Liver (tissue), 9 donors: ENCODE measurements around the gene NDUFAF8. TPM values are rescaled to one million over a fixed set of nuclear protein-coding genes. Genes with fewer than 3 reads are reported as not detected.

Experiments
- DNase-seq: peaks from one replicate; pipeline ENCODE4 v3.0.0-alpha.2; 2017; ENCODE audit warnings: low spot score
- H3K27ac ChIP-seq, 2 donors: one replicate each; pipeline ENCODE4 v1.7.0; 2013; ENCODE audit warnings: inconsistent platforms in 2 of 2, low read length in 2 of 2, control low read depth in 1 of 2, low read depth in 1 of 2, mild to moderate bottlenecking in 1 of 2
- H3K27me3 ChIP-seq, 4 donors: one replicate each; pipeline versions ENCODE4 v1.6.1 to v1.7.0; 2013; ENCODE audit warnings: low read length in 3 of 4, inconsistent platforms in 1 of 4, mild to moderate bottlenecking in 1 of 4, moderate library complexity in 1 of 4; ENCODE audit not compliant: control insufficient read depth in 4 of 4, insufficient read depth in 4 of 4
- H3K36me3 ChIP-seq, 4 donors: one replicate each; pipeline versions ENCODE4 v1.6.1 to v1.7.0; 2013; ENCODE audit warnings: low read length in 3 of 4, mild to moderate bottlenecking in 3 of 4, low read depth in 1 of 4, moderate library complexity in 1 of 4; ENCODE audit not compliant: control insufficient read depth in 4 of 4, insufficient read depth in 3 of 4
- H3K4me1 ChIP-seq, 4 donors: one replicate each; pipeline versions ENCODE4 v1.6.1 to v1.7.0; 2013; ENCODE audit warnings: low read length in 3 of 4, mild to moderate bottlenecking in 3 of 4, moderate library complexity in 1 of 4; ENCODE audit not compliant: control insufficient read depth in 4 of 4, insufficient read depth in 4 of 4
- H3K4me3 ChIP-seq, 3 donors: one replicate each; pipeline versions ENCODE4 v1.6.1 to v1.7.0; 2013; ENCODE audit warnings: low read length in 3 of 3, control low read depth in 1 of 3, low read depth in 1 of 3, mild to moderate bottlenecking in 1 of 3
- H3K9ac ChIP-seq, 2 donors: one replicate each; pipeline ENCODE4 v1.7.0; 2013; ENCODE audit warnings: low read length in 2 of 2, mild to moderate bottlenecking in 2 of 2, moderate library complexity in 2 of 2, control low read depth in 1 of 2, low read depth in 1 of 2
- H3K9me3 ChIP-seq, 4 donors: one replicate each; pipeline versions ENCODE4 v1.6.1 to v1.7.0; 2013; ENCODE audit warnings: low read length in 3 of 4; ENCODE audit not compliant: control insufficient read depth in 4 of 4
- ATF3 ChIP-seq: IDR thresholded peaks from 2 replicates; pipeline ENCODE4 v1.6.1; 2016; ENCODE audit warnings: antibody characterized with exemption
- CTCF ChIP-seq: fragments of 150-350 bp; IDR thresholded peaks from 2 replicates; pipeline ENCODE4 v1.5.1; 2017; ENCODE audit warnings: improper control_type of control experiment, low read depth, low read length; ENCODE audit not compliant: missing input control
- EGR1 ChIP-seq, 2 donors: IDR thresholded peaks; 2 replicates each; pipeline ENCODE4 v1.6.1; 2016 to 2018; ENCODE audit warnings: antibody characterized with exemption in 2 of 2, low read depth in 2 of 2
- FOXA1 ChIP-seq: IDR thresholded peaks from 2 replicates; pipeline ENCODE4 v1.6.1; 2016; ENCODE audit warnings: antibody characterized with exemption
- FOXA2 ChIP-seq: IDR thresholded peaks from 2 replicates; pipeline ENCODE4 v1.6.1; 2016; ENCODE audit warnings: antibody characterized with exemption
- GABPA ChIP-seq, 2 donors: IDR thresholded peaks in 1 of 2; conservative IDR thresholded peaks in 1 of 2; 2 replicates each; pipeline ENCODE4 v1.6.1; 2016; ENCODE audit warnings: antibody characterized with exemption in 2 of 2, mild to moderate bottlenecking in 1 of 2, moderate library complexity in 1 of 2
- HNF4A ChIP-seq, 2 donors: conservative IDR thresholded peaks; 2 replicates each; pipeline ENCODE4 v1.6.1; 2016; ENCODE audit warnings: antibody characterized with exemption in 2 of 2, mild to moderate bottlenecking in 2 of 2
- HNF4G ChIP-seq: IDR thresholded peaks from 2 replicates; pipeline ENCODE4 v1.6.1; 2016; ENCODE audit warnings: antibody characterized with exemption
- JUND ChIP-seq, 2 donors: IDR thresholded peaks; 2 replicates each; pipeline ENCODE4 v1.6.1; 2016; ENCODE audit warnings: antibody characterized with exemption in 2 of 2
- NR2F2 ChIP-seq: IDR thresholded peaks from 2 replicates; pipeline ENCODE4 v1.6.1; 2016; ENCODE audit warnings: antibody characterized with exemption
- RAD21 ChIP-seq, 2 donors: IDR thresholded peaks; 2 replicates each; pipeline ENCODE4 v1.6.1; 2016; ENCODE audit warnings: antibody characterized with exemption in 2 of 2, mild to moderate bottlenecking in 2 of 2
- REST ChIP-seq: IDR thresholded peaks from 2 replicates; pipeline ENCODE4 v1.6.1; 2016; ENCODE audit warnings: antibody characterized with exemption, mild to moderate bottlenecking
- RXRA ChIP-seq, 2 donors: IDR thresholded peaks; 2 replicates each; pipeline ENCODE4 v1.6.1; 2017 to 2018; ENCODE audit warnings: antibody characterized with exemption in 2 of 2, mild to moderate bottlenecking in 1 of 2
- SP1 ChIP-seq: IDR thresholded peaks from 2 replicates; pipeline ENCODE4 v1.6.1; 2018; ENCODE audit warnings: antibody characterized with exemption, mild to moderate bottlenecking
- TAF1 ChIP-seq: conservative IDR thresholded peaks from 2 replicates; pipeline ENCODE4 v1.6.1; 2016; ENCODE audit warnings: antibody characterized with exemption, mild to moderate bottlenecking
- YY1 ChIP-seq: IDR thresholded peaks from 2 replicates; pipeline ENCODE4 v1.6.1; 2016; ENCODE audit warnings: antibody characterized with exemption, mild to moderate bottlenecking
- WGBS: extraction: QIAGEN DNeasy Blood & Tissue Kit; methylation state at CpG from one replicate; pipeline ENCODE4 v1.1.7; 2013; 5-methylcytosine and 5-hydroxymethylcytosine counted together
- polyA plus RNA-seq, 2 donors: library from polyadenylated mRNA; stranded (reverse) in 1 of 2; unstranded in 1 of 2; fragments of 200-250 nt in 1 of 2; fragments of >200 nt in 1 of 2; fragmentation: Nextera tagmentation in 1 of 2; extraction: Ambion mirVana in 1 of 2; gene quantifications; one replicate each; pipeline versions ENCODE4 v1.2.1 to v1.2.3, GENCODE V29; 2013 to 2015
- total RNA-seq, 2 donors: library from RNA; depleted of rRNA; stranded (reverse); fragments of >200 nt; gene quantifications; one replicate each; pipeline ENCODE4 v1.2.3, GENCODE V29; 2014
- TF ChIP-seq, protein P1 (sequence below): IDR thresholded peaks from 2 replicates; pipeline ENCODE4 v1.6.1; 2016; ENCODE audit warnings: antibody characterized with exemption
- TF ChIP-seq, protein P2 (sequence below): IDR thresholded peaks from 2 replicates; pipeline ENCODE4 v1.6.1; 2016; ENCODE audit warnings: antibody characterized with exemption
- donor health status: healthy.
- donor health status: healthy.
- donor health status: healthy.
- donor health status: healthy.
- donor health status: healthy.

The NDUFAF8 gene
- total and polyA plus RNA-seq, 4 donors: 8.3 to 67.4 (median 15.5) TPM

DNA sequence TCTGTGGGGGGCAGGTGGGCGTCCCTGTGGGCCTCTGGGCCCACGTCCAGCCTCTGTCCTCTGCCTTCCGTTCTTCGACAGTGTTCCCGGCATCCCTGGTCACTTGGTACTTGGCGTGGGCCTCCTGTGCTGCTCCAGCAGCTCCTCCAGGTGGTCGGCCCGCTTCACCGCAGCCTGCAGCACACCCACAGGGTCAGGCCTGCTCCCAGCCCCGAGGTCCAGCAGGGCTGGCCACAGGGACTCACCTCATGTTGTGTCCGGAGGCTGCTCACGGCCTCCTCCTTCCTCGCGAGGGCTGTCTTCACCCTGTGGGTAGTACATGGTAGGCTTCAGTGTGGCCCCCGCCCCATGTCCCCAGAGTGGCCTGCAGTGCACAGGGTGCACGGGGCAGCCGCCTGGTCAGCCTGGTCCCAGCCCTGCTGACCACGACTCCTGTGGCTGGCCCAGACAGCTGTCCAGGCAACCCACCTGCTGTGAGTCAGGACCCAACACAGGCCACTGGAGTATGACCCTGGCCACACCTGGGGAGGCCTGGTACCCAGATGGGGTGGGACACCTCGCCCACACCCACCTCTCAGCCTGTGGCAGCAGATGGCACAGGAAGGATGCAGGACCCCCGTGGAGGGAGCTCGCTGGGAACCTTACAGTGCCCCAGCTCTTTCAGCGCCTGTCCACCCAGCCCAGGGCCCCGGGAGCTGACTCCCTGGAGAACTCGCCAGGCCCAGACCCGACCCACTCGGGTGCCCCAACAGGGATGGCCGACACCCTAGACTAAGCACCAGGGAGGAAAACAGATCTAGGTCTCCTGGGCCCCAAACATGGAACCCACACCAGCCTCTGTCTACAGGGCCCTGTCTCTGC is 49.2 kb upstream of the NDUFAF8 start:
- Histone ChIP-seq H3K27me3 (no peaks in the 10 kb centered on the region), H3K36me3 (no peaks in the 10 kb centered on the region), H3K4me1 (no peaks in the 10 kb centered on the region), H3K9me3 (no peaks in the 10 kb centered on the region), H3K4me3 (no peak overlapping the region), H3K9ac (no peak overlapping the region), H3K27ac (no peak overlapping the region)
- no peak for DNase-seq
- WGBS: 91% methylated on average over 27 of the region's 27 CpGs
- TF ChIP-seq NR2F2 (no peak), RAD21 (IDR thresholded peaks at IDR 0.05) (no peak), YY1 (no peak), TAF1 (no peak), GABPA (IDR thresholded peaks at IDR 0.05 in 1 of 2, conservative IDR thresholded peaks at IDR 0.05 in 1 of 2) (no peak), REST (no peak), RXRA (IDR thresholded peaks at IDR 0.05) (no peak), FOXA2 (no peak), HNF4A (conservative IDR thresholded peaks at IDR 0.05) (no peak), FOXA1 (no peak), CTCF (no peak), SP1 (no peak), JUND (IDR thresholded peaks at IDR 0.05) (no peak), ATF3 (no peak), HNF4G (no peak), EGR1 (IDR thresholded peaks at IDR 0.05; ENCODE audit: low read depth in 2 of 2) (no peak)
- TF ChIP-seq, protein P1, sequence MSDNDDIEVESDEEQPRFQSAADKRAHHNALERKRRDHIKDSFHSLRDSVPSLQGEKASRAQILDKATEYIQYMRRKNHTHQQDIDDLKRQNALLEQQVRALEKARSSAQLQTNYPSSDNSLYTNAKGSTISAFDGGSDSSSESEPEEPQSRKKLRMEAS: no peak
- TF ChIP-seq, protein P2, sequence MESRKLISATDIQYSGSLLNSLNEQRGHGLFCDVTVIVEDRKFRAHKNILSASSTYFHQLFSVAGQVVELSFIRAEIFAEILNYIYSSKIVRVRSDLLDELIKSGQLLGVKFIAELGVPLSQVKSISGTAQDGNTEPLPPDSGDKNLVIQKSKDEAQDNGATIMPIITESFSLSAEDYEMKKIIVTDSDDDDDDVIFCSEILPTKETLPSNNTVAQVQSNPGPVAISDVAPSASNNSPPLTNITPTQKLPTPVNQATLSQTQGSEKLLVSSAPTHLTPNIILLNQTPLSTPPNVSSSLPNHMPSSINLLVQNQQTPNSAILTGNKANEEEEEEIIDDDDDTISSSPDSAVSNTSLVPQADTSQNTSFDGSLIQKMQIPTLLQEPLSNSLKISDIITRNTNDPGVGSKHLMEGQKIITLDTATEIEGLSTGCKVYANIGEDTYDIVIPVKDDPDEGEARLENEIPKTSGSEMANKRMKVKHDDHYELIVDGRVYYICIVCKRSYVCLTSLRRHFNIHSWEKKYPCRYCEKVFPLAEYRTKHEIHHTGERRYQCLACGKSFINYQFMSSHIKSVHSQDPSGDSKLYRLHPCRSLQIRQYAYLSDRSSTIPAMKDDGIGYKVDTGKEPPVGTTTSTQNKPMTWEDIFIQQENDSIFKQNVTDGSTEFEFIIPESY: no peak
